H1 (cell line): ENCODE measurements around the gene OR52E4.

ENCODE experiments used
- CREB1 ChIP-seq: IDR thresholded peaks from 2 replicates; pipeline ENCODE4 v1.6.1; 2012; ENCODE audit warnings: inconsistent platforms
- HDAC6 ChIP-seq: IDR thresholded peaks from one replicate; pipeline ENCODE4 v1.7.1; 2012; ENCODE audit warnings: low read depth, mild to moderate bottlenecking, inconsistent platforms, low read length, moderate library complexity
- KDM1A ChIP-seq: fragments of 200-600, 300-600 bp; sonication (generic); IDR thresholded peaks from 2 replicates; pipeline ENCODE4 v1.7.1; 2016; ENCODE audit warnings: mild to moderate bottlenecking, low read length, borderline replicate concordance
- POLR2A ChIP-seq, 2 experiments: IDR thresholded peaks; 1 replicate in 1 of 2; 2 replicates in 1 of 2; pipeline ENCODE4 v1.6.1; 2011; ENCODE audit warnings: low read depth in 2 of 2, low read length in 2 of 2, mild to moderate bottlenecking in 2 of 2; ENCODE audit errors: control extremely low read depth in 1 of 2
- SIN3A ChIP-seq, 2 experiments: IDR thresholded peaks in 1 of 2; conservative IDR thresholded peaks in 1 of 2; 2 replicates each; pipeline ENCODE4 v1.6.1; 2011 to 2012; ENCODE audit warnings: low read length in 2 of 2, improper control_type of control experiment in 1 of 2, low read depth in 1 of 2, mild to moderate bottlenecking in 1 of 2

DNA sequence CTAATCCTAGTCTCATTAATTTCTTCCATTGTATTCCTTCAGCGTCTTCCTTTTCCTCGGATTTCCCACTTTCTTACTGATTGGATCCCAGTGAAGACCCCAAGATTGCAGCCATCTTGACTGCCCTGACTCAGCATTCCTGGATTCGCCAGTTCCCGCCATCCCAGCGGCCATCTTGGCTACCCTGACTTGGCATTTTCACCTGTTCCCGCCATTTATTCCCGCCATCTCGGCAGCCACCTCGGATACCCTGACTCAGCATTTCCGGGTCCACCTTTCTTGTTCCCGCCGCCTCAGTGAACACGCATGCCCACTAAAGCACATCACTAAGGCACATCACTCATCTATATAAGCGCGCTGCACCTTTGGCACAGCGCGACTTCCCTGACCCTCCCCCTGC lies 47.8 kb downstream of the OR52E4 start:
- TF ChIP-seq HDAC6 (no peak), POLR2A (IDR thresholded peaks at IDR 0.05; ENCODE audit: control extremely low read depth in 1 of 2, low read depth in 2 of 2, low read length in 2 of 2) (no peak), KDM1A (no peak), CREB1 (no peak), SIN3A (conservative IDR thresholded peaks at IDR 0.05 in 1 of 2, IDR thresholded peaks at IDR 0.05 in 1 of 2; ENCODE audit: low read depth in 1 of 2, low read length in 2 of 2) (no peak)
